SK-N-SH (cell line): ENCODE data around the gene EED. TPM values are rescaled to one million over a fixed set of nuclear protein-coding genes. Genes with fewer than 3 reads are reported as not detected.
"Not testable (repeated sequence)": the region's sequence is repeated elsewhere in the genome, so short reads cannot be mapped to it uniquely, and the experiment has no call there.

Source experiments
- CTCF ChIA-PET: fragments of 300-600, 350-600 bp; formaldehyde crosslinking; extraction: SDS; loops from one replicate; lab custom pipeline; 2021; lab: Yijun Ruan, JAX
- POLR2A ChIA-PET: fragments of 350-600 bp; sonication (Branson Sonifier 250); formaldehyde crosslinking; extraction: SDS; loops from one replicate; lab custom pipeline; 2020; ENCODE audit warnings: antibody characterized with exemption, inconsistent platforms; lab: Yijun Ruan, JAX
- DNase-seq: peaks from one replicate; pipeline ENCODE4 v3.0.0; 2012
- H2AFZ ChIP-seq: fragments of 200-600 bp; sonication (generic); 2 replicates; pipeline ENCODE4 v1.8.1; 2016; ENCODE audit warnings: antibody characterized with exemption, mild to moderate bottlenecking, low read depth
- H3F3A ChIP-seq: fragments of 200-600 bp; sonication (generic); replicated peaks from 2 replicates; pipeline ENCODE3; 2016; ENCODE audit warnings: antibody characterized with exemption, mild to moderate bottlenecking; ENCODE audit not compliant: insufficient read depth
- H3K27ac ChIP-seq, 2 experiments: fragments of 200-500 bp in 1 of 2; fragments of 200-600 bp in 1 of 2; sonication (Bioruptor generic) in 1 of 2; sonication (generic), shearing (Covaris generic) in 1 of 2; 2 replicates each; pipeline versions ENCODE4 v1.5.1 to v1.6.1; 2014 to 2016; ENCODE audit warnings: low read depth in 2 of 2, inconsistent platforms in 1 of 2, low read length in 1 of 2, mild to moderate bottlenecking in 1 of 2, mixed read lengths in 1 of 2
- H3K27me3 ChIP-seq: fragments of 200-600 bp; sonication (generic), shearing (Covaris generic); 2 replicates; pipeline ENCODE4 v1.6.1; 2016; ENCODE audit warnings: mixed run types; ENCODE audit not compliant: insufficient read depth
- H3K36me3 ChIP-seq, 2 experiments: fragments of 200-500 bp in 1 of 2; fragments of 200-600 bp in 1 of 2; sonication (Bioruptor generic) in 1 of 2; sonication (generic) in 1 of 2; replicated peaks in 1 of 2; 2 replicates each; pipeline versions ENCODE3 to v1.5.1; 2014 to 2016; ENCODE audit warnings: low read length in 1 of 2, mild to moderate bottlenecking in 1 of 2; ENCODE audit not compliant: insufficient read depth in 2 of 2, control insufficient read depth in 1 of 2
- H3K4me1 ChIP-seq, 2 experiments: fragments of 200-500 bp in 1 of 2; fragments of 200-600 bp in 1 of 2; sonication (Bioruptor generic) in 1 of 2; sonication (generic), shearing (Covaris generic) in 1 of 2; 2 replicates each; pipeline versions ENCODE4 v1.5.1 to v1.6.1; 2014 to 2016; ENCODE audit warnings: low read depth in 1 of 2, low read length in 1 of 2, mixed run types in 1 of 2; ENCODE audit not compliant: insufficient read depth in 2 of 2, control insufficient read depth in 1 of 2
- H3K4me2 ChIP-seq: fragments of 200-600 bp; sonication (generic), shearing (Covaris generic); 2 replicates; pipeline ENCODE4 v1.6.1; 2017; ENCODE audit warnings: mixed run types
- H3K4me3 ChIP-seq, 2 experiments: fragments of 200-500 bp in 1 of 2; fragments of 200-600 bp in 1 of 2; sonication (Bioruptor generic) in 1 of 2; sonication (generic), shearing (Covaris generic) in 1 of 2; 2 replicates each; pipeline versions ENCODE4 v1.5.1 to v1.8.1; 2014 to 2016; ENCODE audit warnings: low read depth in 2 of 2, inconsistent platforms in 1 of 2, low read length in 1 of 2, mild to moderate bottlenecking in 1 of 2, mixed read lengths in 1 of 2, moderate library complexity in 1 of 2
- H3K79me2 ChIP-seq: fragments of 200-600 bp; sonication (generic); 2 replicates; pipeline ENCODE4 v1.8.1; 2017; ENCODE audit warnings: mild to moderate bottlenecking; ENCODE audit not compliant: insufficient read depth
- H3K9ac ChIP-seq: fragments of 200-600 bp; sonication (generic); 2 replicates; pipeline ENCODE4 v1.6.1; 2017; ENCODE audit warnings: mixed run types
- H3K9me2 ChIP-seq: fragments of 200-600 bp; sonication (generic); 2 replicates; pipeline ENCODE4 v1.6.1; 2017; ENCODE audit warnings: mixed run types
- H3K9me3 ChIP-seq: fragments of 200-600 bp; sonication (generic); 2 replicates; pipeline ENCODE4 v1.6.1; 2017; ENCODE audit warnings: mixed run types, mild to moderate bottlenecking, moderate library complexity
- H4K20me1 ChIP-seq: fragments of 200-600 bp; sonication (generic); 2 replicates; pipeline ENCODE4 v1.6.1; 2017; ENCODE audit warnings: mild to moderate bottlenecking, mixed run types; ENCODE audit not compliant: insufficient read depth
- EZH2phosphoT487 ChIP-seq: fragments of 200-600 bp; sonication (generic); IDR thresholded peaks from 2 replicates; pipeline ENCODE4 v1.6.1; 2017; ENCODE audit warnings: low read depth, mixed run types, mild to moderate bottlenecking, antibody characterized with exemption, moderate library complexity, borderline replicate concordance
- FOSL2 ChIP-seq: IDR thresholded peaks from 2 replicates; pipeline ENCODE4 v1.4.0; 2012; ENCODE audit warnings: low read depth, mild to moderate bottlenecking, moderate library complexity, borderline replicate concordance
- JUND ChIP-seq: IDR thresholded peaks from 2 replicates; pipeline ENCODE4 v1.4.0; 2012
- MXI1 ChIP-seq: IDR thresholded peaks from 2 replicates; pipeline ENCODE4 v1.6.1; 2012; ENCODE audit warnings: mild to moderate bottlenecking, low read depth, low read length, improper control_type of control experiment
- RCOR1 ChIP-seq: fragments of 150-350 bp; IDR thresholded peaks from 2 replicates; pipeline ENCODE4 v1.6.1; 2017; ENCODE audit warnings: antibody characterized with exemption, low read length
- RFX5 ChIP-seq: IDR thresholded peaks from 2 replicates; pipeline ENCODE4 v1.6.1; 2012; ENCODE audit warnings: mild to moderate bottlenecking, improper control_type of control experiment, low read length
- RXRA ChIP-seq: IDR thresholded peaks from 2 replicates; pipeline ENCODE4 v1.4.0; 2012; ENCODE audit warnings: low read depth, mild to moderate bottlenecking, borderline replicate concordance
- TAF1 ChIP-seq: IDR thresholded peaks from 2 replicates; pipeline ENCODE4 v1.6.1; 2012; ENCODE audit warnings: low read depth, mild to moderate bottlenecking, low read length, moderate library complexity, borderline replicate concordance
- TCF12 ChIP-seq: IDR thresholded peaks from 2 replicates; pipeline ENCODE4 v1.4.0; 2012
- TEAD4 ChIP-seq: IDR thresholded peaks from 2 replicates; pipeline ENCODE4 v1.4.0; 2012; ENCODE audit warnings: mild to moderate bottlenecking, borderline replicate concordance; ENCODE audit not compliant: insufficient read depth
- USF2 ChIP-seq: fragments of 150-350 bp; IDR thresholded peaks from 2 replicates; pipeline ENCODE4 v1.6.1; 2017; ENCODE audit warnings: antibody characterized with exemption, low read length, low read depth, borderline replicate concordance
- WGBS: methylation state at CpG from one replicate; pipeline ENCODE4 v1.1.6; 2017; ENCODE audit warnings: low lambda C conversion rate; 5-methylcytosine and 5-hydroxymethylcytosine counted together
- polyA plus RNA-seq, 3 experiments: library from polyadenylated mRNA; depleted of rRNA; stranded (reverse); fragments of >200 nt; gene quantifications; 2 replicates each; pipeline ENCODE4 v1.2.3, GENCODE V29; 2012
- TF ChIP-seq, protein P1 (sequence below): IDR thresholded peaks from 2 replicates; pipeline ENCODE4 v1.4.0; 2012; ENCODE audit warnings: low read depth

The EED gene
- polyA plus RNA-seq, 1 of the 3 experiments (the other 2 are of a cell fraction), result 12.8 TPM

DNA sequence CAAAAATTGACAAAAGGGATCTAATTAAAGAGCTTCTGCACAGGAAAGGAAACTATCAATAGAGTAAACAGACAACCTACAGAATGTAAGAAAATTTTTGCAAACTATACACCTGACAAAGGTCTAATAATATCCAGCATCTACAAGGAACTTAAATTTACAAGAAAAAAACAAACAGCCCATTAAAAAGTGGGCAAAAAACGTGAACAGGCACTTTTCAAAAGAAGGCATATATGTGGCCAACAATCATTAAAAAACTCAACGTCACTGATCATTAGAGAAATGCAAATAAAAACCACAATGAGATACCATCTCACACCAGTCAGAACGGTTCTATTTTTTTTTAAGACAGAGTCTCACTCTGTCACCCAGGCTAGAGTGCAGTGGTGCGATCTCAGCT is 20.0 kb upstream of the EED start:
- H3K9me3 ChIP-seq, H3K4me3 ChIP-seq, H3K4me2 ChIP-seq, H2AFZ ChIP-seq, H3K79me2 ChIP-seq, H3K4me1 ChIP-seq, H3K9me2 ChIP-seq, H3K9ac ChIP-seq, H3F3A ChIP-seq, H3K36me3 ChIP-seq, H3K27me3 ChIP-seq, H4K20me1 ChIP-seq, H3K27ac ChIP-seq, POLR2A ChIA-PET, DNase-seq: not testable (repeated sequence)
- CTCF ChIA-PET, result interaction anchor here (0.6 to 6.2 kb wide), 3 partner anchors 56 to 370 kb away, joined by 3 to 33 read pairs (median 24); partner anchors contain the start of gene CCDC83
- 34% methylated on average over 4 of the region's 4 CpGs for WGBS

GRCh38 chr11:86225344-86225743 is 19.2 kb upstream of the EED start:
- H3K9me2 ChIP-seq, H3K79me2 ChIP-seq, DNase-seq, H2AFZ ChIP-seq, H3F3A ChIP-seq, H3K4me3 ChIP-seq, H3K36me3 ChIP-seq, H3K27me3 ChIP-seq, H4K20me1 ChIP-seq, H3K4me1 ChIP-seq, H3K9me3 ChIP-seq, H3K4me2 ChIP-seq, H3K9ac ChIP-seq, H3K27ac ChIP-seq, POLR2A ChIA-PET: not testable (repeated sequence)
- WGBS, result 86% methylated on average over 3 of the region's 3 CpGs
- CTCF ChIA-PET, result interaction anchor here (1.2 to 6.2 kb wide), 2 partner anchors 66 to 184 kb away, joined by 3 to 33 read pairs; no protein-coding TSS in a partner anchor

- Histone ChIP-seq H3F3A (peaks cover 10% of the 10 kb centered on the region), H3K9ac (no peak overlapping the region), H3K9me3 (no peaks in the 10 kb centered on the region), H3K36me3 (no peaks in the 10 kb centered on the region), H2AFZ (no peak overlapping the region), H3K9me2 (no peaks in the 10 kb centered on the region), H4K20me1 (no peaks in the 10 kb centered on the region), H3K27ac (no peak overlapping the region), H3K79me2 (no peaks in the 10 kb centered on the region), H3K4me1 (peaks cover 0 to 9% of the 10 kb centered on the region in 2 experiments; a peak in 2 of 4 replicates), H3K27me3 (no peaks in the 10 kb centered on the region), H3K4me3 (no peak overlapping the region), H3K4me2 (no peak overlapping the region)
- CTCF ChIA-PET, result interaction anchor here (1.6 to 2.4 kb wide), 3 partner anchors 10 to 374 kb away, joined by 4 to 10 read pairs (median 9); partner anchors contain the start of gene CCDC83
- POLR2A ChIA-PET, result no interaction called here
- TF ChIP-seq USF2 (no peak), JUND (no peak), MXI1 (no peak), RFX5 (no peak), TCF12 (no peak), EZH2phosphoT487 (no peak), FOSL2 (no peak), RCOR1 (no peak), TEAD4 (no peak), RXRA (no peak), TAF1 (no peak)
- TF ChIP-seq, protein P1, sequence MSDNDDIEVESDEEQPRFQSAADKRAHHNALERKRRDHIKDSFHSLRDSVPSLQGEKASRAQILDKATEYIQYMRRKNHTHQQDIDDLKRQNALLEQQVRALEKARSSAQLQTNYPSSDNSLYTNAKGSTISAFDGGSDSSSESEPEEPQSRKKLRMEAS, result no peak
- DNase-seq, result no peak
- 92% methylated on average over 3 of the region's 3 CpGs for WGBS
Measured at GRCh38 chr11:86228269-86229038, 16.1 kb upstream of the EED start.

DNA sequence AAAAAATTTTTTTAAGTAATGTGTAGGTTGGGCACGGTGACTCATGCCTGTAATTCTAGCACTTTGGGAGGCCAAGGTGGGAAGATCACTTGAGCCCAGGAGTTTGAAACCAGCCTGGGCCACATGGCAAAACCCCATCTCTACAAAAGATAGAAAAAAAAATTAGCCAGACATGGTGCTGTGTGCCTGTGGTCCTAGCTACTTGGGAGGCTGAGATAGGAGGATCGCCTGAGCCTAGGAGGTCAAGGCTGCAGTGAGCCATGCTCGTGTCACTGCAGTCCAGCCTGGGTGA is 15.6 kb upstream of the EED start:
- H3K4me2 ChIP-seq, H3K4me3 ChIP-seq, H3K27me3 ChIP-seq, H3K79me2 ChIP-seq, POLR2A ChIA-PET, DNase-seq, H3K36me3 ChIP-seq, H2AFZ ChIP-seq, H3K27ac ChIP-seq, H3K9me2 ChIP-seq, H3K9ac ChIP-seq, H3K4me1 ChIP-seq, H4K20me1 ChIP-seq, H3K9me3 ChIP-seq: not testable (repeated sequence)
- CTCF ChIA-PET, result interaction anchor here (1.6 to 2.4 kb wide), 2 partner anchors 11 to 374 kb away, joined by 4 to 10 read pairs; partner anchors contain the start of gene CCDC83
- 86% methylated on average over 3 of the region's 3 CpGs for WGBS
- H3F3A ChIP-seq, result peaks cover 10% of the 10 kb centered on the region
